CD4-positive, CD25-positive, alpha-beta regulatory T cell (primary cell): ENCODE data around the gene CACNA2D1. TPM values are rescaled to one million over a fixed set of nuclear protein-coding genes. Genes with fewer than 3 reads are reported as not detected.

ENCODE experiments used
- ATAC-seq, 2 donors: fragments of 150-1000 bp; cut with Tn5 transposase; one replicate each; pipeline ENCODE4 v1.10.0; 2021; ENCODE audit warnings: low read depth in 2 of 2, moderate number of reproducible peaks in 2 of 2, moderate library complexity in 1 of 2
- DNase-seq, 3 donors: peaks; one replicate each; pipeline versions ENCODE4 v3.0.0 to v3.0.0-alpha.2; 2012 to 2022; ENCODE audit warnings: mixed read lengths in 1 of 3
- H3K27ac ChIP-seq: one replicate; pipeline ENCODE4 v1.7.0; 2013; ENCODE audit warnings: mild to moderate bottlenecking, low read length; ENCODE audit not compliant: insufficient read depth, poor library complexity, severe bottlenecking
- H3K27me3 ChIP-seq: one replicate; pipeline ENCODE4 v1.7.0; 2013; ENCODE audit warnings: low read length; ENCODE audit not compliant: control insufficient read depth, insufficient read depth
- H3K36me3 ChIP-seq: one replicate; pipeline ENCODE4 v1.7.0; 2013; ENCODE audit warnings: mild to moderate bottlenecking, low read length, moderate library complexity; ENCODE audit not compliant: control insufficient read depth, insufficient read depth
- H3K4me1 ChIP-seq: 2 replicates; pipeline ENCODE4 v1.7.0; 2013; ENCODE audit warnings: mild to moderate bottlenecking, low read length; ENCODE audit not compliant: insufficient read depth, control insufficient read depth, poor library complexity, severe bottlenecking
- H3K4me3 ChIP-seq: one replicate; pipeline ENCODE4 v1.7.0; 2013; ENCODE audit warnings: low read depth, mild to moderate bottlenecking, low read length, moderate library complexity
- H3K9me3 ChIP-seq, 2 experiments: 1 replicate in 1 of 2; 2 replicates in 1 of 2; pipeline ENCODE4 v1.7.0; 2013; ENCODE audit warnings: low read length in 2 of 2, mild to moderate bottlenecking in 1 of 2, moderate library complexity in 1 of 2; ENCODE audit not compliant: control insufficient read depth in 2 of 2
- H3K27ac Mint-ChIP-seq, 3 donors: one replicate each; pipeline ENCODE4 v1.8.0; 2020 to 2022; ENCODE audit warnings: mild to moderate bottlenecking in 3 of 3, mixed read lengths in 3 of 3, moderate library complexity in 2 of 3
- H3K27me3 Mint-ChIP-seq: one replicate; pipeline ENCODE4 v1.8.0; 2022; ENCODE audit warnings: mild to moderate bottlenecking, mixed read lengths
- H3K36me3 Mint-ChIP-seq: one replicate; pipeline ENCODE4 v1.8.0; 2020; ENCODE audit warnings: mixed read lengths
- H3K4me1 Mint-ChIP-seq, 4 donors: one replicate each; pipeline ENCODE4 v1.8.0; 2020 to 2022; ENCODE audit warnings: mixed read lengths in 4 of 4, mild to moderate bottlenecking in 1 of 4
- H3K4me3 Mint-ChIP-seq, 4 donors: one replicate each; pipeline ENCODE4 v1.8.0; 2020 to 2022; ENCODE audit warnings: mild to moderate bottlenecking in 4 of 4, mixed read lengths in 4 of 4, moderate library complexity in 3 of 4
- H3K9me3 Mint-ChIP-seq, 7 donors: one replicate each; pipeline ENCODE4 v1.8.0; 2020 to 2022; ENCODE audit warnings: mixed read lengths in 7 of 7, mild to moderate bottlenecking in 3 of 7, moderate library complexity in 2 of 7
- polyA plus RNA-seq, 4 donors: library from polyadenylated mRNA; unstranded; fragments of 300-500 nt; fragmentation: Illumina TruSeq; gene quantifications; one replicate each; pipeline ENCODE4 v1.2.3, GENCODE V29; 2021
- total RNA-seq: library from RNA; stranded (reverse); gene quantifications from one replicate; pipeline ENCODE4 v1.2.3, GENCODE V29; 2022

The CACNA2D1 gene
- total and polyA plus RNA-seq, 5 donors from 2014 or later, result not detected

DNA sequence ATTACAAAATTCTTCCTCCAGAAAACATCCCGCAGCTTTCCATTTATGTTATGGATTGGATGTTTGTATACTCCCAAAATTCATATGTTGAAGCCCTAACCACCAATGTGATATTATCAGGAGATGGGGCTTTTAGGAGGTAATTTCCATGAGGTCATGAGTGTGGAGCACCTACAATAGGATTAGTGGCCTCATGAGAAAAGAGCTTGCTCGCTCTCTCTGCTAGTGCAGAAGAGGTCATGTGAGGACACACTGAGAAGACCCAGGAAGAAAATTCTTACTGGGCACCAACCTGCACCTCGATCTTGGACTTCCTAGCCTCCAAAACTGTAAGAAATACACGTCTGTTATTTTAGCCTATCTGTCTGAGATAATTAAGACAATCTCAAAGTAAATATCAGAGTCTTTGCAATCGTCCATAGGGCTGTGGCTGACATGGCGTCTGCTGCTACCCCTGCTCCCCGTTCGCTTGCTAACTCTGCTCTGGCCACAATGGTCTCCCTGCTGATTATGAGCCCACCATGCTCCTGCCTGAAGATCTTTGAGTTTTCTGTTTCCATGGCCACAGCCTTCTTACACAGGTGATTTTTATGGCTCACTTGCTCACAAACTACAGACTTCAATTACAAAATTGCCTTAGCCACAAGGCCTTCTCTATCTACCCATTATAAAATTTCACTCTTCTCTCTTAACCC is 333.3 kb downstream of the CACNA2D1 start:
- Mint-ChIP-seq H3K9me3 (peaks cover 2 to 13% (median 6%) of the 10 kb centered on the region in 7 donors), H3K27me3 (no peaks in the 10 kb centered on the region), H3K4me3 (no peak overlapping the region), H3K36me3 (no peaks in the 10 kb centered on the region), H3K4me1 (no peaks in the 10 kb centered on the region), H3K27ac (no peak overlapping the region)
- Histone ChIP-seq H3K4me3 (no peak overlapping the region), H3K27ac (no peak overlapping the region), H3K9me3 (peaks cover 0 to 1% of the 10 kb centered on the region in 2 experiments), H3K4me1 (no peaks in the 10 kb centered on the region), H3K27me3 (no peaks in the 10 kb centered on the region), H3K36me3 (no peaks in the 10 kb centered on the region)
- DNase-seq (no peak), ATAC-seq (no peak)

DNA sequence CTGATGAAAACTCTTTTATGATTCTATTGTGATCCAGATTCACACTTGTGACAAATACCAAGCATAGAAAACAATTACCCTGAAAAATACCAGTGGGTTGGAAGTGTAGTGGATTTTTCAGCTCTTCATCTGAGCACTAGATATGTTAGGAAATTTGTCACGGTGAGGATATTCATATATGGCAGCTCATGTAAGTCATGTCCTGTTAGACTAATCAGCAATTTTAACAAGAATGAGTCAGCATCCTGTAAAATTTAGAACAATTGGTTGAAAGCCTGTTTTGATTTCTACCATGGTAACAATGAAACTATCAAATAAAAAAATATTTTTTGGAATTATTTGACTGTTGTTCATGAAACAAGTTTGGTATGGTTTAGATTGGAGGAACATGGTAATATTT is 334.3 kb downstream of the CACNA2D1 start:
- Mint-ChIP-seq H3K27ac (no peak overlapping the region), H3K4me3 (no peak overlapping the region), H3K4me1 (no peaks in the 10 kb centered on the region), H3K36me3 (no peaks in the 10 kb centered on the region), H3K27me3 (no peaks in the 10 kb centered on the region), H3K9me3 (peaks cover 2 to 13% (median 6%) of the 10 kb centered on the region in 7 donors)
- no peaks in the 10 kb centered on the region for H3K36me3 ChIP-seq
- peaks cover 0 to 1% of the 10 kb centered on the region in 2 experiments for H3K9me3 ChIP-seq
- H3K4me3 ChIP-seq, result no peak overlapping the region
- no peaks in the 10 kb centered on the region for H3K27me3 ChIP-seq
- no peaks in the 10 kb centered on the region for H3K4me1 ChIP-seq
- ATAC-seq (no peak), DNase-seq (no peak)
- no peak overlapping the region for H3K27ac ChIP-seq

DNA sequence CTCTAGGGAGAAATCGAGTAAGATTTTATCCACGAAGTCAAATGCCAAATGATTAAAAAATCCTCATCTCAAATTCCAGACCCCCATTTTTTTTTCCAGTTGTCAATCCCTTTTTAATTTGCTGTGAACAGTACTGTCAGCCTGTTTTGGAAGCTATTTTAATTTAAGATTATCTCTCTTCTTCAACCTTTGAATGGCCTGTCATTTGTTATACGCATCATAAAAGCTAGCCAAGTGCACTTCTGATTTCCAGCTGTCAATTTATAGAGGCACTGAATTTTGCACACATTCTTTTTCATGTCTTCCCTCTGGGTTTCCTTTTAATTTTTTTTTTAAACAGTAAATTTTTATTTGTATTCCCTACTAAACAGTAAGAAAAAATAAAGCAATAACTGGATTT is 337.4 kb downstream of the CACNA2D1 start:
- no peaks in the 10 kb centered on the region for H3K36me3 ChIP-seq
- DNase-seq, result no peak
- H3K9me3 ChIP-seq, result peaks cover 0 to 1% of the 10 kb centered on the region in 2 experiments
- no peak overlapping the region for H3K4me3 ChIP-seq
- no peaks in the 10 kb centered on the region for H3K4me1 ChIP-seq
- Mint-ChIP-seq H3K27ac (no peak overlapping the region), H3K9me3 (peaks cover 2 to 7% (median 6%) of the 10 kb centered on the region in 7 donors), H3K27me3 (no peaks in the 10 kb centered on the region), H3K4me3 (no peak overlapping the region), H3K36me3 (no peaks in the 10 kb centered on the region), H3K4me1 (no peaks in the 10 kb centered on the region)
- no peaks in the 10 kb centered on the region for H3K27me3 ChIP-seq
- ATAC-seq, result no peak
- H3K27ac ChIP-seq, result no peak overlapping the region

DNA sequence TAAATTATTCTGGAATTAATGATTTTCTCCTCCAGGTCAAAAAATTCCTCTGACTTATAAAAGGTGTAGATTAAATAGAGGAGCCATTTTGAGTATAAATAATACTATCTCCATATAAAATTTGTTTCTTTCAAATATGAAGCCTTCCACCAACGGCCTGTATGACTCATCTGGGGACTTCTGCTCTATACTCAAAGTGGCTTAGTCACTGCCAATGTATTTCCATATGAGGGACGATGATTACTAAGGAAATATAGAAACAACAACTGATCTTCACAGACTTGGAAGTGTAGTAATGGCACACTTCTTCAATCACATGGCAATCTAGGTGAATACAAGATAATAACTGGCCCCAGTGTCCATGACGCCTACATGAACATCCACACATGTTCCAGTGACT is 338.1 kb downstream of the CACNA2D1 start:
- ATAC-seq, result no peak
- H3K27me3 ChIP-seq, result no peaks in the 10 kb centered on the region
- H3K27me3 Mint-ChIP-seq, result no peaks in the 10 kb centered on the region

DNA sequence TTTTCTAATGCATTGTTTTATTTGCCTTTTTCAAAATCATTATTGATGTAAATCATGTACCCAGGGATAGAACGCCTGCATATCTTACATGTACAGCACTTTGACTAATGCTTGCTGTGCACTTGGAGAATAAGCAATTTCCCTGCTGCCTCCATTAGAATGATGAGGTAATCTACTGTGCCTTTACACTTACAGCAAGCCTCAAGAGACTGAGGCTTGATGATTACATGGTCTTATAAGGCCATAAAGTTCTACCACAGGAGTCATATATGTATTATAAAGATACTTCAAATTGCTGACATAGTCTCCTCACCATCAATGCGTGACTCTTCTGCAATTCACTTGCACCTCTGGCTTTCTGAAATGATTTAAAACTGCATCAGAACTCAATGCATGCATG is 345.2 kb downstream of the CACNA2D1 start:
- no peak overlapping the region for H3K4me3 Mint-ChIP-seq
- no peaks in the 10 kb centered on the region for H3K9me3 ChIP-seq
- peaks cover 0 to 3% (median 0%) of the 10 kb centered on the region in 7 donors for H3K9me3 Mint-ChIP-seq
- no peak overlapping the region for H3K4me3 ChIP-seq
- no peaks in the 10 kb centered on the region for H3K27me3 Mint-ChIP-seq
- no peak overlapping the region for H3K27ac Mint-ChIP-seq
- no peaks in the 10 kb centered on the region for H3K36me3 ChIP-seq
- no peaks in the 10 kb centered on the region for H3K27me3 ChIP-seq
- H3K4me1 ChIP-seq, result no peaks in the 10 kb centered on the region
- H3K27ac ChIP-seq, result no peak overlapping the region
- no peak for ATAC-seq
- DNase-seq, result no peak
- no peaks in the 10 kb centered on the region for H3K36me3 Mint-ChIP-seq
- no peaks in the 10 kb centered on the region for H3K4me1 Mint-ChIP-seq

More for the DNA sequence above, 338.1 kb downstream of the CACNA2D1 start:
- H3K36me3 ChIP-seq, result no peaks in the 10 kb centered on the region
- H3K9me3 Mint-ChIP-seq, result peaks cover 1 to 7% (median 4%) of the 10 kb centered on the region in 7 donors
- no peak for DNase-seq
- H3K4me3 ChIP-seq, result no peak overlapping the region
- H3K9me3 ChIP-seq, result peaks cover 0 to 1% of the 10 kb centered on the region in 2 experiments
- no peaks in the 10 kb centered on the region for H3K4me1 ChIP-seq
- no peak overlapping the region for H3K27ac Mint-ChIP-seq
- no peaks in the 10 kb centered on the region for H3K36me3 Mint-ChIP-seq
- no peak overlapping the region for H3K27ac ChIP-seq
- H3K4me1 Mint-ChIP-seq, result no peaks in the 10 kb centered on the region
- no peak overlapping the region for H3K4me3 Mint-ChIP-seq

DNA sequence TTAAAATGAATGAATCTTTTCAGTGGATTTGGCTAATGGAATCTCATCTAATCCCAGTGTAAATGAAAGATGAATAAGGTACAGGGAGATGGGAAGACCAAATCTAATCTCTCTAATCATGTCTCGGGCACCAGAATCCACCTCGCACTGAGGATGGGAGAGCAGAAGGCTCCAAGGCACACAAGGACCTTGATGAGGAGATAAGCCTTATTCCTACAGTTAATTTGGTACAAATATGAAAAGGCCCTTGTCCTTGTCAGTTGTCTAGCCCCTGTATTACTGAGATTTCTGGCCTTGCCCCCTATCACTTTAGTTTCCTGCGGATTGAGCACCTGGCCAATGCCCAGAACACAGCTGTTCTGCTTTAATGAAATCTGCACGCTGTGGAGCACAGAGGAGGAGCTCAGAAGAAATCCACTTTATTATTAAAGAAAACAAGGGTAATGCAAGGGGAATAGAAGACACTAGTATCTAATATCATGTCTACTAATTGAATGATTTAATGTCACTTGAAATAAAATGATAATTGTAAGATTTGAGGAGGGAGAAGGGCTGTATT is 352.4 kb downstream of the CACNA2D1 start:
- Mint-ChIP-seq H3K27me3 (no peaks in the 10 kb centered on the region), H3K4me3 (no peak overlapping the region), H3K4me1 (no peaks in the 10 kb centered on the region), H3K36me3 (no peaks in the 10 kb centered on the region), H3K9me3 (peaks cover 0 to 18% (median 0%) of the 10 kb centered on the region in 7 donors), H3K27ac (no peak overlapping the region)
- no peak for DNase-seq
- Histone ChIP-seq H3K4me3 (no peak overlapping the region), H3K4me1 (no peaks in the 10 kb centered on the region), H3K27me3 (no peaks in the 10 kb centered on the region), H3K27ac (no peak overlapping the region), H3K36me3 (no peaks in the 10 kb centered on the region), H3K9me3 (no peaks in the 10 kb centered on the region)
- ATAC-seq, result no peak

DNA sequence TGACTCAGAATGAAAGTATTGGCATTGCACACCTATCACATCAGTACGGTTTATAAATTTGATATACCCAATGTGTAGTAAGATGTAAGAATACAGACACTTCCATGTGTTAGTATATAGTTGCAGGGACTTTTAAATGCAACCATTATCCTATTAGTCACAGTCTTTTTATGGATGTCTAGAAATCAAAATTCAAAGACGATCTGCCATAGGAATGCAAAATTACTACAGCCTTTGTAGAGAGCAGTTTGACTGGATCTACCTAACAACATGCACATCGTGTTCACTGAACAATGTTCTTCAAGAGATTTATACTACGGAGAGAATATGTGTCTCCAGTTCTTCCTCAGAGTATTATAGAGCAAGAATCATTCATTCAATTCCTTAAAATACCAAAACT is 356.5 kb downstream of the CACNA2D1 start:
- Histone ChIP-seq H3K9me3 (no peaks in the 10 kb centered on the region), H3K4me3 (no peak overlapping the region), H3K36me3 (no peaks in the 10 kb centered on the region), H3K27ac (no peak overlapping the region), H3K4me1 (no peaks in the 10 kb centered on the region), H3K27me3 (no peaks in the 10 kb centered on the region)
- H3K27ac Mint-ChIP-seq, result no peak overlapping the region
- ATAC-seq, result no peak
- no peaks in the 10 kb centered on the region for H3K36me3 Mint-ChIP-seq
- H3K4me1 Mint-ChIP-seq, result no peaks in the 10 kb centered on the region
- no peaks in the 10 kb centered on the region for H3K27me3 Mint-ChIP-seq
- no peak for DNase-seq
- no peak overlapping the region for H3K4me3 Mint-ChIP-seq
- peaks cover 0 to 18% (median 0%) of the 10 kb centered on the region in 7 donors for H3K9me3 Mint-ChIP-seq

DNA sequence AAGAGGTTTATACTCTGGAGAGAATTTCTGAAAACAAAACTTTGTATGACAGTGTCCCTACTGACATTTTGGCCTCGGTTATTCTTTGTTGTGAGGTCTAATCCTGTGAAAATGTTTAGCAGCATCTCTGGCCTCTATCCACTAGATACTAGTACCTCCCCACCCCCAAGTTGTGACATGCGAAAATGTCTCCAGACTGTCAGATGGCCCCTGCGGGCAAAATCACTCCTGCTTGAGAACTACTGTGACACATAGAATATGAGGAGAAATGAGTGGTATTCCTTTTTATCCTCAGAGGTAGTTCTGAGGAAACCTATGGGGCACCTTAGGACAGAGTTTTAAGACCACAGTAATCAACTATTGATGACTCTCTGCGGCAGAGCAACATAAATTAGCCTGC is 358.5 kb downstream of the CACNA2D1 start:
- ATAC-seq, result no peak

More for the DNA sequence above, 358.5 kb downstream of the CACNA2D1 start:
- Mint-ChIP-seq H3K27me3 (no peaks in the 10 kb centered on the region), H3K27ac (no peak overlapping the region), H3K9me3 (peaks cover 0 to 15% (median 0%) of the 10 kb centered on the region in 7 donors), H3K36me3 (no peaks in the 10 kb centered on the region), H3K4me1 (no peaks in the 10 kb centered on the region), H3K4me3 (no peak overlapping the region)
- Histone ChIP-seq H3K9me3 (no peaks in the 10 kb centered on the region), H3K27me3 (no peaks in the 10 kb centered on the region), H3K27ac (no peak overlapping the region), H3K4me1 (no peaks in the 10 kb centered on the region), H3K4me3 (no peak overlapping the region), H3K36me3 (no peaks in the 10 kb centered on the region)
- no peak for DNase-seq
